Measurements from ENCODE around the gene ZBBX. TPM values are rescaled to one million over a fixed set of nuclear protein-coding genes. Genes with fewer than 3 reads are reported as not detected.

ZBBX gene
- 0.21 and 0.48 TPM in 2 replicates for total RNA-seq

GRCh38 chr3:167380004-167380689 is at the start of gene ZBBX:
ZBBX (minus strand) TSS chr3:167380297; CDS start chr3:167372901, 7,396 bp downstream.

Other genes starting within 250 kb of the ZBBX start
- not detected in 2 replicates for gene SERPINI2, start 93.7 kb upstream of the ZBBX start, total RNA-seq